DMS153 treated with DMSO at 0.1 percent for 48 hours (cell line): ENCODE data around the gene UMODL1.

Source experiments
- DNase-seq: peaks from one replicate; lab custom pipeline; 2025; ENCODE audit not compliant: unreplicated experiment; lab: John Stamatoyannopoulos, UW

Gene UMODL1

GRCh38 chr21:42147386-42148020 lies 76.4 kb downstream of the UMODL1 start:
- DNase-seq: no peak

GRCh38 chr21:42148097-42148496 lies 77.0 kb downstream of the UMODL1 start:
- no peak for DNase-seq

DNA sequence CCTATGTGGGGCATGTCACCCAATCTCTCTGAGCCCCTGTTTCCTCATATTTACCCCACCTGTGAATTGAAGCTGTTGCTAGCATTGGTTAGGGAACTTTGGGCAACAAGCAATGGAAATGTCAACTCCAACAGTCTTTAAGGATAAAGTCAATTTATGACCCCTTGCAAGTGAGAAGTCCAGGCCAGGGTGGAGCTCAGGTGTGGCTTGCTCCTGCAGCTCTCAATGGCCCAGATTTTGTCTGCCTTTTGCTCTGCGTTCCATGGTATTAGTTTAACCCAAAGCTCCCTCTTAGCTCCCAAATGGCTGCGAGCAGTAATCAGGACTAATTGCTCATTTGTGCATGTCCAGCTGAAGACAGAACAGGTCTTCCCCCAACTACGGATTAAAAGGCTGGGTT lies 77.5 kb downstream of the UMODL1 start:
- DNase-seq: no peak

DNA sequence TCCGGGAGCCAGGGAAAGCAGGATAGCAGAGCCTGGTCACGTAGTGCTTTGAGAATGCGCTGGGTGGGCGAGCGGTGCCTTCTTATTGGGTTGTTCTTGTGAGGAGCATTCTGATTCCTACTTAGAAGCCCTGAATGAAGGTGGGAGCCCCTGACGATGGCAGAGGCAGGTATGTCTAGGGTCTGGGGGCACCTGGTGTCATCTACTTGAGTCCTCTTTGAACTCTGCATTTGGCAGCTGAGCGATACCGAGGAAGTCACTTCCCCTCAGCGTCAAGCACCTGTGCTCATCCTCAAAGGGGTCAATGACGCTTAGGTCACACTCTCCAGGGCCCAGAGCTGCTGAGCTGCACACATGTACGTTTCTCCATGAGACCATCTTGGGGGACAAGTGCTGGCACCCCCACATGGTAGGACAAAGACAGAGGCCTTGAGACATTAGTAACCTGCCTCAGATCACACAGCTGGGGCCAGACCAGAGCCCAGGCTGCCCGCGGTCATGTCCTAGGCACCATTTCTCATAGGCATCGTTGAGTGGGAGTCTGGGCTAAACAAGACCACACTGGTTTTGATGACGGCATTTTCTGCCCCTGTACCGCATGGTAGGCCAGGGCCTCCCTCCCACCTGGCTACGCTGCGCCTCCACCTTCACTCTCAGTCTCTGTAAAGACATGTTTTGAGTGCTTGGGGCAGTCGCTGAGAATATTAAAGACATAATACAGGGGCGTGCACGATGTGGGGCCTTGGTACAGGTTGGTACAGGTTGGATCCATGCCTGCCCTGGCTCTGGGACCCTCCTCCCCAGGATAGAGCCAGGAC lies 78.7 kb downstream of the UMODL1 start:
- no peak for DNase-seq

GRCh38 chr21:42150474-42151085 lies 79.5 kb downstream of the UMODL1 start:
- DNase-seq: no peak

GRCh38 chr21:42151148-42151947 lies 80.2 kb downstream of the UMODL1 start:
- no peak for DNase-seq

DNA sequence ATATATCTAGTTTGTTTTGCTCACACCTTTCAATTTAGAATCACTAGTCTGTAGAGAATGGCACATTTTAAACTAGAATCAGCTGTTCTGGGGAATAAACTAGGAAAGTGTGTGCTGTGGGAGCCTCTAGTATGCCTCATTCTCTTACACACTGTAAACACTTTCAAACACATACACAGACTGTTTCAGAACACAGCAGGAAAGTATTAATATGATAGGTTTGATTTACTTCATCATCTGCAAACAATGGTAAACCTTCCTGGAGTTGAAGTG lies 80.8 kb downstream of the UMODL1 start:
- no peak for DNase-seq

GRCh38 chr21:42153046-42153686 lies 82.0 kb downstream of the UMODL1 start:
- no peak for DNase-seq

GRCh38 chr21:42153746-42154145 lies 82.6 kb downstream of the UMODL1 start:
- DNase-seq: no peak

- DNase-seq: no peak
Measured at GRCh38 chr21:42154237-42155044, 83.3 kb downstream of the UMODL1 start.

GRCh38 chr21:42155045-42155855 lies 84.1 kb downstream of the UMODL1 start:
- no peak for DNase-seq

- DNase-seq: no peak
Measured at GRCh38 chr21:42156690-42157605, 85.8 kb downstream of the UMODL1 start.

GRCh38 chr21:42157606-42158310 lies 86.6 kb downstream of the UMODL1 start:
- no peak for DNase-seq

GRCh38 chr21:42158846-42159245 lies 87.7 kb downstream of the UMODL1 start:
- no peak for DNase-seq

- no peak for DNase-seq
Measured at GRCh38 chr21:42159560-42160110, 88.5 kb downstream of the UMODL1 start.

GRCh38 chr21:42160111-42160721 lies 89.1 kb downstream of the UMODL1 start:
- DNase-seq: no peak

DNA sequence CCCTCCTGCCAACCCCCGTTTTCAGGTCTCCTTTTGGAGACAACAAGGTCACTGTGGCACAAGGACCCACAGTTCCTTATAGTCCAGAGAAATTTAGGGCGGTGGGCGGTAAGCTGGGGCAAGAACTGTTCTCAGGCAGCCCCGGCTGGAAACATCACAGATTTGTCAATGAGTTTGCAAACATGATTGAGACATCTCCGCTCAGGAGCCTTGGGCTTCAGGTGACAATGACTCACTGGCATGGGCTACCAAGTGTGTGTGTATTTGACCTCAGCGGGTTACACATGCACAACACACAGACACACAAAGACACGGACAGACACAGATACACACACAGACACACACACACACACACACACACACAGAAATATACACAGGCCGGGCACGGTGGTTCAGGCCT lies 89.6 kb downstream of the UMODL1 start:
- DNase-seq: no peak
